K562 (cell line): ENCODE data around the gene TRIM3. TPM values are rescaled to one million over a fixed set of nuclear protein-coding genes. Genes with fewer than 3 reads are reported as not detected.

ENCODE experiments used
- ATF1 ChIP-seq, 2 experiments: fragments of 450-650 bp in 1 of 2; IDR thresholded peaks; 2 replicates each; pipeline ENCODE4 v1.6.1; 2016; ENCODE audit warnings: missing compliant biosample characterization in 1 of 2, missing genetic modification characterization in 1 of 2
- ATF7 ChIP-seq: fragments of 450-650 bp; IDR thresholded peaks from 2 replicates; pipeline ENCODE4 v1.7.1; 2014; ENCODE audit warnings: mild to moderate bottlenecking, moderate library complexity
- BHLHE40 ChIP-seq: IDR thresholded peaks from 2 replicates; pipeline ENCODE4 v1.6.1; 2011; ENCODE audit warnings: low read length, improper control_type of control experiment
- EGR1 ChIP-seq: fragments of 450-650 bp; conservative IDR thresholded peaks from 2 replicates; pipeline ENCODE4 v1.6.1; 2017; ENCODE audit warnings: mild to moderate bottlenecking
- ELK3 ChIP-seq: fragments of 450-650 bp; formaldehyde crosslinking; IDR thresholded peaks from 2 replicates; pipeline ENCODE4 v1.4.0; 2020; ENCODE audit warnings: mild to moderate bottlenecking
- FOXK2 ChIP-seq, 2 experiments: fragments of 450-650 bp; IDR thresholded peaks in 1 of 2; conservative IDR thresholded peaks in 1 of 2; 2 replicates each; pipeline ENCODE4 v1.6.1; 2016; ENCODE audit warnings: low read depth in 2 of 2, mild to moderate bottlenecking in 1 of 2
- HCFC1 ChIP-seq: IDR thresholded peaks from 2 replicates; pipeline ENCODE4 v1.6.1; 2012; ENCODE audit warnings: low read depth, low read length, improper control_type of control experiment
- HDAC3 ChIP-seq: fragments of 450-650 bp; IDR thresholded peaks from 2 replicates; pipeline ENCODE4 v1.6.1; 2018; ENCODE audit warnings: borderline replicate concordance, mild to moderate bottlenecking, moderate library complexity; ENCODE audit not compliant: partially characterized antibody
- KDM2B ChIP-seq: fragments of 250-450 bp; sonication (Bioruptor Pico); IDR thresholded peaks from 2 replicates; pipeline ENCODE4 v1.8.0; 2021; ENCODE audit warnings: mild to moderate bottlenecking, moderate library complexity
- KLF16 ChIP-seq: IDR thresholded peaks from 2 replicates; pipeline ENCODE4 v1.6.1; 2016; ENCODE audit warnings: antibody characterized with exemption
- MAZ ChIP-seq, 2 experiments: fragments of 450-650 bp in 1 of 2; sonication (generic) in 1 of 2; formaldehyde crosslinking; IDR thresholded peaks in 1 of 2; conservative IDR thresholded peaks in 1 of 2; 2 replicates each; pipeline versions ENCODE4 v1.4.0 to v1.5.0; 2020; ENCODE audit warnings: mild to moderate bottlenecking in 1 of 2, missing genetic modification reagents in 1 of 2
- MYC ChIP-seq, 2 experiments: fragments of 250-450 bp in 1 of 2; sonication (Bioruptor Pico) in 1 of 2; IDR thresholded peaks; 2 replicates each; pipeline versions ENCODE4 v1.5.1 to v1.6.1; 2012 to 2021; ENCODE audit warnings: low read depth in 2 of 2, borderline replicate concordance in 1 of 2, improper control_type of control experiment in 1 of 2, low read length in 1 of 2, mild to moderate bottlenecking in 1 of 2, moderate library complexity in 1 of 2
- PML ChIP-seq: IDR thresholded peaks from 2 replicates; pipeline ENCODE4 v1.6.1; 2012; ENCODE audit warnings: low read length, inconsistent platforms
- PURB ChIP-seq: sonication (generic); formaldehyde crosslinking; IDR thresholded peaks from 2 replicates; pipeline ENCODE4 v1.9.0; 2021; ENCODE audit warnings: low read depth, mild to moderate bottlenecking, missing genetic modification reagents
- SRF ChIP-seq, 2 experiments: fragments of 250-450, 450-650 bp in 1 of 2; sonication (Bioruptor Pico) in 1 of 2; sonication (generic) in 1 of 2; formaldehyde crosslinking; IDR thresholded peaks; 2 replicates each; pipeline versions ENCODE4 v1.5.0 to v1.5.1; 2020 to 2022; ENCODE audit warnings: mild to moderate bottlenecking in 1 of 2, missing genetic modification reagents in 1 of 2
- ZFX ChIP-seq: sonication (generic); formaldehyde crosslinking; IDR thresholded peaks from 2 replicates; pipeline ENCODE4 v1.8.0; 2022; ENCODE audit warnings: mild to moderate bottlenecking, missing genetic modification reagents, moderate library complexity
- ZNF511 ChIP-seq: sonication (generic); formaldehyde crosslinking; IDR thresholded peaks from 2 replicates; pipeline ENCODE4 v1.8.0; 2022; ENCODE audit warnings: mild to moderate bottlenecking, missing genetic modification reagents
- ZNF740 ChIP-seq, 3 experiments: fragments of 200-800 bp in 1 of 3; sonication (Bioruptor generic) in 1 of 3; sonication (generic) in 1 of 3; formaldehyde crosslinking in 1 of 3; IDR thresholded peaks; 2 replicates each; pipeline versions ENCODE4 v1.6.1 to v1.8.0; 2016 to 2022; ENCODE audit warnings: mild to moderate bottlenecking in 2 of 3, missing compliant biosample characterization in 2 of 3, missing genetic modification characterization in 2 of 3, missing genetic modification reagents in 1 of 3
- ZSCAN29 ChIP-seq: fragments of 450-650 bp; IDR thresholded peaks from 2 replicates; pipeline ENCODE4 v1.6.1; 2017
- polyA plus RNA-seq, 8 experiments: library from polyadenylated mRNA; depleted of rRNA in 4 of 8; stranded (reverse) in 5 of 8; unstranded in 3 of 8; fragments of >200 nt; fragmentation: Nextera tagmentation in 2 of 8; fragmentation: Illumina TruSeq in 1 of 8; extraction: Ambion mirVana in 2 of 8; extraction: Trizol in 1 of 8; gene quantifications; 2 replicates each; pipeline versions ENCODE4 v1.2.1 to v1.2.3, GENCODE V29; 2011 to 2014; ENCODE audit warnings: inconsistent platforms in 1 of 8, missing spikeins in 1 of 8
- total RNA-seq, 7 experiments: library from RNA; depleted of rRNA in 6 of 7; stranded (reverse); fragments of >200 nt in 6 of 7; fragmentation: Illumina TruSeq in 2 of 7; extraction: Trizol in 2 of 7; gene quantifications; 2 replicates each; pipeline versions ENCODE4 v1.2.1 to v1.2.3, GENCODE V29; 2011 to 2021; ENCODE audit warnings: low replicate concordance in 1 of 7
- TF ChIP-seq, protein P1 (sequence below): conservative IDR thresholded peaks from 2 replicates; pipeline ENCODE4 v1.6.1; 2011; ENCODE audit warnings: low read depth, mild to moderate bottlenecking, low read length; ENCODE audit not compliant: control insufficient read depth

Gene TRIM3
- total and polyA plus RNA-seq, 9 of the 15 experiments (the other 6 are each of a cell fraction or from before 2014, with no cell fraction given), result 0.45 to 9.2 (median 4.7) TPM

- peak in 1 of 2 experiments; percentile 67; a peak in 1 of 4 replicates for TF ChIP-seq SRF (CRISPR knock-in tag; IDR thresholded peaks at IDR 0.05)
- 0 out of 2 replicates have a peak, but pooled peaks have one; percentile 14 for TF ChIP-seq EGR1
- TF ChIP-seq PML, result peak; percentile 85; the same call in 1 of the 2 replicates
- TF ChIP-seq, protein P1, sequence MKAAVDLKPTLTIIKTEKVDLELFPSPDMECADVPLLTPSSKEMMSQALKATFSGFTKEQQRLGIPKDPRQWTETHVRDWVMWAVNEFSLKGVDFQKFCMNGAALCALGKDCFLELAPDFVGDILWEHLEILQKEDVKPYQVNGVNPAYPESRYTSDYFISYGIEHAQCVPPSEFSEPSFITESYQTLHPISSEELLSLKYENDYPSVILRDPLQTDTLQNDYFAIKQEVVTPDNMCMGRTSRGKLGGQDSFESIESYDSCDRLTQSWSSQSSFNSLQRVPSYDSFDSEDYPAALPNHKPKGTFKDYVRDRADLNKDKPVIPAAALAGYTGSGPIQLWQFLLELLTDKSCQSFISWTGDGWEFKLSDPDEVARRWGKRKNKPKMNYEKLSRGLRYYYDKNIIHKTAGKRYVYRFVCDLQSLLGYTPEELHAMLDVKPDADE, result peak; percentile 83; the same call in 1 of the 2 replicates
- peak; percentile 14 to 39; a peak in 3 of 4 replicates for TF ChIP-seq MAZ (CRISPR knock-in tag; conservative IDR thresholded peaks at IDR 0.05 in 1 of 2, IDR thresholded peaks at IDR 0.05 in 1 of 2)
- peak; percentile 86 for TF ChIP-seq MYC (IDR thresholded peaks at IDR 0.05; ENCODE audit: low read depth, low read length)
- no peak for TF ChIP-seq MYC (CRISPR knock-in tag; IDR thresholded peaks at IDR 0.05; ENCODE audit: borderline replicate concordance, low read depth)
- TF ChIP-seq HDAC3, result peak; percentile 59
- peak; percentile 79 for TF ChIP-seq ATF1 (CRISPR knock-in tag; IDR thresholded peaks at IDR 0.05)
- peak; percentile 98 for TF ChIP-seq ATF1 (tag; IDR thresholded peaks at IDR 0.05)
- no peak for TF ChIP-seq KLF16
- TF ChIP-seq ZSCAN29, result 0 out of 2 replicates have a peak, but pooled peaks have one; percentile 15
- TF ChIP-seq ATF7, result peak; percentile 95
- peak; percentile 18 for TF ChIP-seq ZNF740 (CRISPR knock-in tag; IDR thresholded peaks at IDR 0.05)
- TF ChIP-seq ZNF740 (tag; IDR thresholded peaks at IDR 0.05), result no peak
- peak; percentile 97 for TF ChIP-seq ZFX (CRISPR knock-in tag)
- TF ChIP-seq KDM2B, result 0 out of 2 replicates have a peak, but pooled peaks have one; percentile 5
- TF ChIP-seq HCFC1, result peak; percentile 88
- TF ChIP-seq BHLHE40, result peak; percentile 82
- no peak for TF ChIP-seq ELK3 (CRISPR knock-in tag)
- TF ChIP-seq PURB (CRISPR knock-in tag), result no peak
- peak; percentile 86 to 93 for TF ChIP-seq FOXK2 (conservative IDR thresholded peaks at IDR 0.05 in 1 of 2, IDR thresholded peaks at IDR 0.05 in 1 of 2; ENCODE audit: low read depth in 2 of 2)
- TF ChIP-seq ZNF511, result peak; percentile 62
These were observed 7.5 kb upstream of the TRIM3 start, which contains the start of the genes ARFIP2 and TIMM10B (continued) for GRCh38 chr11:6481012-6481923.
